Measurements from ENCODE around the gene MLF2. TPM values are rescaled to one million over a fixed set of nuclear protein-coding genes. Genes with fewer than 3 reads are reported as not detected.

The MLF2 gene
- total RNA-seq, 1 experiment from 2014 or later: 244 TPM

- Histone ChIP-seq H3K9me3 (ENCODE audit: control insufficient read depth, low read depth, low read length) (no peaks in the 10 kb centered on the region), H2AFZ (ENCODE audit: low read length) (no peak overlapping the region), H3K18ac (ENCODE audit: insufficient read length, low read depth, low read length) (no peak overlapping the region), H2BK5ac (ENCODE audit: insufficient read length, low read length) (no peak overlapping the region), H4K5ac (ENCODE audit: insufficient read length, low read depth, low read length) (no peak overlapping the region), H3T11ph (ENCODE audit: low read length) (no peak overlapping the region), H3K79me1 (ENCODE audit: insufficient read depth, low read depth, low read length, poor library complexity, severe bottlenecking) (no peaks in the 10 kb centered on the region), H2BK120ac (ENCODE audit: low read depth, low read length, poor library complexity, severe bottlenecking) (no peak overlapping the region), H2BK20ac (ENCODE audit: low read depth, low read length, poor library complexity, severe bottlenecking) (no peak overlapping the region), H2AK5ac (ENCODE audit: insufficient read length, low read length) (no peak overlapping the region), H4K20me1 (ENCODE audit: control insufficient read depth, insufficient read depth, insufficient read length) (no peaks in the 10 kb centered on the region), H3K27ac (ENCODE audit: insufficient read length, low read depth, low read length) (no peak overlapping the region), H3K23ac (ENCODE audit: insufficient read length, low read depth, low read length) (no peak overlapping the region), H4K91ac (ENCODE audit: insufficient read length, low read depth, low read length) (no peak overlapping the region), H3K4me1 (ENCODE audit: insufficient read depth, low read length) (peaks cover 2% of the 10 kb centered on the region; the same call in 1 of the 2 replicates), H3K56ac (ENCODE audit: insufficient read length, low read depth, low read length) (no peak overlapping the region), H4K8ac (replicated peaks; ENCODE audit: insufficient read length, low read depth, low read length) (no peak overlapping the region), H3K4ac (ENCODE audit: low read depth, low read length) (no peak overlapping the region), H2BK15ac (ENCODE audit: low read depth, low read length) (no peak overlapping the region), H3K27me3 (ENCODE audit: insufficient read depth, low read length) (peaks cover under 1% of the 10 kb centered on the region; the same call in 1 of the 2 replicates), H3K14ac (ENCODE audit: insufficient read depth, low read length) (no peak overlapping the region), H3K79me2 (ENCODE audit: insufficient read depth, low read length) (no peaks in the 10 kb centered on the region), H2BK12ac (ENCODE audit: insufficient read length, low read depth, low read length) (no peak overlapping the region), H3K23me2 (ENCODE audit: insufficient read length, low read depth, low read length, poor library complexity, severe bottlenecking) (peaks cover 10% of the 10 kb centered on the region), H3K9ac (ENCODE audit: extremely low read depth, insufficient read length, low read length) (no peak overlapping the region), H3K4me2 (ENCODE audit: insufficient read depth, insufficient read length, low read length) (no peak overlapping the region)
- no peak for DNase-seq
- WGBS (ENCODE audit: extremely low coverage, insufficient read length, low lambda C conversion rate): no CpG with 5 or more reads among the region's 6 CpGs
- Mint-ChIP-seq H3K27ac (no peak overlapping the region), H3K9me3 (no peaks in the 10 kb centered on the region), H3K4me1 (peaks cover 36 to 37% of the 10 kb centered on the region in 2 experiments), H3K4me3 (no peak overlapping the region), H3K36me3 (ENCODE audit: insufficient read depth in 1 of 3, low read depth in 3 of 3) (no peaks in the 10 kb centered on the region; a peak in 1 of 7 replicates), H3K27me3 (ENCODE audit: low read depth) (peaks cover 24% of the 10 kb centered on the region)
- no peak for TF ChIP-seq CTCF (conservative IDR thresholded peaks at IDR 0.05)
These were observed 29.2 kb upstream of the MLF2 start for GRCh38 chr12:6782119-6782518.

Measured in H9 (cell line).